ENCODE measurements around the gene NCF2.

Gene NCF2

DNA sequence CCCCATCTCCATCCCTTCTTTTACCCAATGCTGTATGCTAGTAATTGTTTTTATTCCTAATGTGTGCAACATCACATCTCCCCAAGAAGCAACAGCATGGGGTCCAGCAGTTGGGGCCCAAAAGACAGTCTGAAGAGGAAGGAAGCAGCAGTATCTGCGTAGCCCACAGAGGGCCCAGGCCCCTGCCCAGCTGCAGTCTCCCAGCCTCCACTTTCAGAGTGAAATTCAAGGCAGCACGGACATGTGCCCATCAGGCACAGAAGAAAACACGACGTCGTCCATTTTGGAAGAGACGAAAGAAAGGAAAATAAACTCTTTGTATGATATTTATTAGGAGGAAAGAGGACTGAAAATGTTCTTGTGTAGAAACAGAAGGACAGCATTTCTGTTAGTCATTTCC, 37.4 kb downstream of the NCF2 start:
- DNase-seq (ENCODE audit: low read depth, low spot score) = no peak

GRCh38 chr1:183552441-183552840, 37.8 kb downstream of the NCF2 start:
- no peak for DNase-seq (ENCODE audit: low read depth, low spot score)

- DNase-seq (ENCODE audit: low read depth, low spot score) = no peak
Observed at GRCh38 chr1:183551924-183552323, 38.3 kb downstream of the NCF2 start.

- no peak for DNase-seq (ENCODE audit: low read depth, low spot score)
Observed at GRCh38 chr1:183550915-183551314, 39.3 kb downstream of the NCF2 start.

DNA sequence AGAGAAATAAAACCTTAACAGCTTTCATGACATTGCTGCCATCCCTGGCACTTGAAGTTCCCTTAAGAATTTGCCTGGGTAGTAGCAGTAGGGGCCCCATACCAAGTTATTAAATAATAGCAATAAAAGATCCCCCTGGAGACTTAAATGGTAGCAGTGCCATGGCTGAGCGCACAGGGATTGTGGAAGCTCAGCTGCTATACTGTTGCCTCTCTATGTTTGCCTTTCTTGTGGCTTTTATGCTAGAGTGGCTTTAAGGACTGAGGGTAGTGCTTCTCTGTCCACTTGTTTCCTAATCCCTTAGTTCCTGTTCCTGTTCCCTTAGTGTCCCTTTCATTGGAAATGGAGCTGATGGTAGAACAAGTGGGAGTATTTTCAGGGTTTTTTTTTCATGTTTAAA, 42.1 kb downstream of the NCF2 start:
- no peak for DNase-seq (ENCODE audit: low read depth, low spot score)

GRCh38 chr1:183546427-183546826, 43.8 kb downstream of the NCF2 start:
- no peak for DNase-seq (ENCODE audit: low read depth, low spot score)

- peak; percentile 24 for DNase-seq (ENCODE audit: low read depth, low spot score)
Observed at GRCh38 chr1:183544598-183545297, 45.5 kb downstream of the NCF2 start.

DNA sequence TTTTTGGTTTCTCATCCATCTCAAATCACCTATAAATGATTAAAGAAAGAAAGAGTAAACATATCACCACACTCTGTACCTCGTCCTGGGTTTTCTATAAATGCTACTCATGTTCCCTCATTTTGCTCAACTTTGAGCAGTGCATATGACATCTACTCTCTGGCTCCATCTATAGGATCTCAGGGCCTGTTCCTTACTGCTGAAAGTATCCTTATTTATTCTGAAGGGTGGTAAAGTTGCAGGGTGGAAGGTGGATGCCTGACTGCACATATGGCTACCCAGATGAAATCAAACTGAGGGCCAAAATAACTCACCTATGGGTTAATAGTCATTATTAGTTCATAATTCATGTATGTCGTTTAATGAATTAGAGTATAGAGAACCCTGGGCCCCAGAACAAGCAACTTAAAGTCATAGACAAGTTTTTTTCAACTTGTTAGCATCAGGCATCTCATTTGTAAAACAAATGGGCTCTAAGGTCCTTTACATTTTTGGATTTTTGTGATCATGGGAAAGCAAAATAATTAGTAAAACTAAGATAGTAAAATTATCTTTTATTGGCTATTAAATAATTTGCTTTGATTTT, 46.5 kb downstream of the NCF2 start:
- DNase-seq (ENCODE audit: low read depth, low spot score) = no peak

- DNase-seq (ENCODE audit: low read depth, low spot score) = no peak
Observed at GRCh38 chr1:183537405-183537804, 52.9 kb downstream of the NCF2 start.

GRCh38 chr1:183533617-183534174, 56.6 kb downstream of the NCF2 start:
- no peak for DNase-seq (ENCODE audit: low read depth, low spot score)

DNA sequence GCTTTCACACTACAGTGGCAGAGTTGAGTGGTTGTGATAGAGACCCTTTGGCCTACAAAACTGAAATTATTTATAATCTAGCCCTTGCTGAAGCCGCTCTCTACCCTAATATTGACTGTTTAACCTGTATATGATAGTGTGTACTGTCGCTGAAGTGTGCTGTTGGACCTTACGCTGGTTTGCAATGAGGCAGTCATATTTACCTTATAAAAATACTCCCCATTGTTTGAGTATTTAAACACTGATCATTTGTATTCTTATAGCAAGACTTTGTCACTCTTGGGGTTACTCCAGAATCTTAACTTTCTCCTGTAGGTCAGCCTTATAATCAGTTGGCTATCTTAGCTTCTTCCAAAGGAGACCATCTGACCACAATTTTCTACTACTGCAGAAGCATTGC, 61.7 kb downstream of the NCF2 start:
- DNase-seq (ENCODE audit: low read depth, low spot score) = no peak

- no peak for DNase-seq (ENCODE audit: low read depth, low spot score)
Observed at GRCh38 chr1:183522104-183522503, 68.2 kb downstream of the NCF2 start.

- no peak for DNase-seq (ENCODE audit: low read depth, low spot score)
Observed at GRCh38 chr1:183520379-183520778, 69.9 kb downstream of the NCF2 start.

- no peak for DNase-seq (ENCODE audit: low read depth, low spot score)
Observed at GRCh38 chr1:183517401-183517800, 72.9 kb downstream of the NCF2 start.

DNA sequence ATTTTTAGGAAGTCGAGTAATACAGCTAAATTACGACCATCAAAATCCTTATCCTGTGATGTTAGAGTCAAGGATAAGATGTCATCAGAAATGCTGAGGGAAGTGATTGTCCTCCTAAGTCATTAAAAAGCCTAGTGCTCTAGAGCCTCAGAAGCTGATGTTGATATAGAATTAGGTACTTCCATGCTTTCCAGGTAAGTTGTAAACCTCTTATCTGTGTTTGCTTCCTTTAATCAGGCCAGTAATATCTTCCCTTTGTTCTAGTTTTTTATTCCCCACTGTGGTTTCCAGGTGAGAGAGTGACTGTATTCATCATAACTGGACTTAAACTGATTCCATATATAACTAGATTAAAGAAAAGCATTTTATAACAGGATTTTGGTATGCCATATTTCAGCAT, 73.5 kb downstream of the NCF2 start:
- no peak for DNase-seq (ENCODE audit: low read depth, low spot score)

DNA sequence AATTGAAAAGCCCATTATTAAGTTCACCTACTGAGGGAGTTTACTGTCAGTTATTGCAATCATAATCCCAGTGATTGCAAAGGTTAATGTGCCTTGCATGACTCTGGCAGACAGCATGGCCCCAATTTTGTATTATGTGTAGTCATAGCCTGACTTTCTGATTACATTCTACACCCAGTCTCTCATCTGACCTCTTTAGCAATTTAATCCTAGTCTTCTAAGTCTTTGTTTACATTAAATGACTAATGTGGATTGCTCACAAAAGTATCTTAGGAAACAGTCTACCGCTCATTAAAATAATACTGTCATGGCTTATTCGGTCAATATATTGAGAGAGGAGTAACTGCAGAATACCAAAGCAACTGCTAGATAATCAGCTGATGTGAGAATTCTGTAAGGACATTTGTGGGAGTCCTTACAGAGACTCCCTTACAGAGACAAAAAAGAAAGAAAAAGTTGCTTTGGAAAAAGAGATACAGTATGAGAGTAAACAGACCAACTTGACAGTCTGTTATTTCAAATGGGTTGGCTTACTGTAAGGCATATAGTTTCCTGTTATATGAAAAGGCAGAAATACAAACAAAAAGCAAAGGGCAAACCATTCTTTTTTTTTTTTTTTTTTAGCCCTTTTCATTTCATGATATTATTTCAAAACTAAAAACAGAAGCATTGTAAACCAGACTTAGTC, 75.1 kb downstream of the NCF2 start:
- DNase-seq (ENCODE audit: low read depth, low spot score) = no peak

- DNase-seq (ENCODE audit: low read depth, low spot score) = no peak
Observed at GRCh38 chr1:183514235-183514634, 76.0 kb downstream of the NCF2 start.

DNA sequence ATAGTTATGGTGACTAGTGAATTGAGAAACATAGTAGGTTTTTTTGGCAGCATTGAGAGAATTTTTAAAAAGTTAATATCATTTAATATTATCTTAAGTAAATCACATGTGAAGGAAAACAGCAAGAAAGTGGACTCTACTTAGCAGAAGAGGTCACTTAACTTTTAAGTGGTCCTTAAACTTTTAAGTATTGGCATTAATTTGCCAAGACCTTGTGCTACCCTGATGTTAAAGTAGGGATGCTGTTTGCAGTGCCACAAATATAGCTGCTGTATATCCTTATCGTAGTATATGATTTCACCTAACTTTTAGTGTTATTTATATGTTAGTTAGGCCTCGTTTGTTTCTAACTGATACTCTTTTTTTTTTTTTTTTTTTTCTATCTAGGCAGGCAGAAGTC, 77.8 kb downstream of the NCF2 start:
- DNase-seq (ENCODE audit: low read depth, low spot score) = no peak

GRCh38 chr1:183508694-183509093, 81.6 kb downstream of the NCF2 start:
- DNase-seq (ENCODE audit: low read depth, low spot score) = no peak

- no peak for DNase-seq (ENCODE audit: low read depth, low spot score)
Observed at GRCh38 chr1:183506561-183506960, 83.7 kb downstream of the NCF2 start.

Data from ELF-1 (cell line).